Left hindlimb (tissue), 1 donor: ENCODE measurements around the gene EPG5.
"Not testable (repeated sequence)": the region's sequence is repeated elsewhere in the genome, so short reads cannot be mapped to it uniquely, and the experiment has no call there.

ENCODE experiments used
- DNase-seq: peaks from one replicate; pipeline ENCODE4 v3.0.0-alpha.2; 2018

Gene EPG5

GRCh38 chr18:45836242-45837205 lies 130.6 kb downstream of the EPG5 start:
- no peak for DNase-seq

GRCh38 chr18:45835057-45835636 lies 132.0 kb downstream of the EPG5 start:
- DNase-seq, result no peak

GRCh38 chr18:45834306-45834705 lies 132.8 kb downstream of the EPG5 start:
- DNase-seq, result no peak

GRCh38 chr18:45833846-45834245 lies 133.3 kb downstream of the EPG5 start:
- no peak for DNase-seq

- DNase-seq, result no peak
Measured at GRCh38 chr18:45830917-45831316, 136.2 kb downstream of the EPG5 start.

- no peak for DNase-seq
Measured at GRCh38 chr18:45829855-45830254, 137.3 kb downstream of the EPG5 start.

GRCh38 chr18:45828917-45829811 lies 138.0 kb downstream of the EPG5 start:
- DNase-seq, result no peak

GRCh38 chr18:45826716-45827115 lies 140.4 kb downstream of the EPG5 start:
- DNase-seq, result not testable (repeated sequence)

- no peak for DNase-seq
Measured at GRCh38 chr18:45826084-45826483, 141.0 kb downstream of the EPG5 start.

GRCh38 chr18:45825258-45826044 lies 141.7 kb downstream of the EPG5 start, which contains the start of gene SIGLEC15:
Gene SIGLEC15 (plus strand): TSS chr18:45825675. CDS start chr18:45825729, 54 bp downstream.
- no peak for DNase-seq

- no peak for DNase-seq
Measured at GRCh38 chr18:45821711-45822110, 145.4 kb downstream of the EPG5 start.

GRCh38 chr18:45821026-45821425 lies 146.1 kb downstream of the EPG5 start:
- DNase-seq, result no peak

GRCh38 chr18:45820106-45820745 lies 146.9 kb downstream of the EPG5 start:
- no peak for DNase-seq

GRCh38 chr18:45818765-45819164 lies 148.4 kb downstream of the EPG5 start:
- not testable (repeated sequence) for DNase-seq

GRCh38 chr18:45817543-45817942 lies 149.6 kb downstream of the EPG5 start:
- DNase-seq, result no peak

GRCh38 chr18:45814733-45815132 lies 152.4 kb downstream of the EPG5 start:
- DNase-seq, result not testable (repeated sequence)

GRCh38 chr18:45807144-45807543 lies 160.0 kb downstream of the EPG5 start:
- DNase-seq, result not testable (repeated sequence)

- DNase-seq, result no peak
Measured at GRCh38 chr18:45806226-45806625, 160.9 kb downstream of the EPG5 start.

- no peak for DNase-seq
Measured at GRCh38 chr18:45805551-45805950, 161.6 kb downstream of the EPG5 start.

- DNase-seq, result no peak
Measured at GRCh38 chr18:45802814-45803492, 164.2 kb downstream of the EPG5 start.

GRCh38 chr18:45801416-45802004 lies 165.6 kb downstream of the EPG5 start:
- no peak for DNase-seq
